CD4-positive, CD25-positive, alpha-beta regulatory T cell (primary cell): ENCODE results near the gene MTIF3. TPM values are rescaled to one million over a fixed set of nuclear protein-coding genes. Genes with fewer than 3 reads are reported as not detected.

ENCODE experiments used
- ATAC-seq, 2 donors: fragments of 150-1000 bp; cut with Tn5 transposase; one replicate each; pipeline ENCODE4 v1.10.0; 2021; ENCODE audit warnings: low read depth in 2 of 2, moderate number of reproducible peaks in 2 of 2, moderate library complexity in 1 of 2
- DNase-seq, 3 donors: peaks; one replicate each; pipeline versions ENCODE4 v3.0.0 to v3.0.0-alpha.2; 2012 to 2022; ENCODE audit warnings: mixed read lengths in 1 of 3
- H3K27ac ChIP-seq: one replicate; pipeline ENCODE4 v1.7.0; 2013; ENCODE audit warnings: mild to moderate bottlenecking, low read length; ENCODE audit not compliant: insufficient read depth, poor library complexity, severe bottlenecking
- H3K27me3 ChIP-seq: one replicate; pipeline ENCODE4 v1.7.0; 2013; ENCODE audit warnings: low read length; ENCODE audit not compliant: control insufficient read depth, insufficient read depth
- H3K36me3 ChIP-seq: one replicate; pipeline ENCODE4 v1.7.0; 2013; ENCODE audit warnings: mild to moderate bottlenecking, low read length, moderate library complexity; ENCODE audit not compliant: control insufficient read depth, insufficient read depth
- H3K4me1 ChIP-seq: 2 replicates; pipeline ENCODE4 v1.7.0; 2013; ENCODE audit warnings: mild to moderate bottlenecking, low read length; ENCODE audit not compliant: insufficient read depth, control insufficient read depth, poor library complexity, severe bottlenecking
- H3K4me3 ChIP-seq: one replicate; pipeline ENCODE4 v1.7.0; 2013; ENCODE audit warnings: low read depth, mild to moderate bottlenecking, low read length, moderate library complexity
- H3K9me3 ChIP-seq, 2 experiments: 1 replicate in 1 of 2; 2 replicates in 1 of 2; pipeline ENCODE4 v1.7.0; 2013; ENCODE audit warnings: low read length in 2 of 2, mild to moderate bottlenecking in 1 of 2, moderate library complexity in 1 of 2; ENCODE audit not compliant: control insufficient read depth in 2 of 2
- H3K27ac Mint-ChIP-seq, 3 donors: one replicate each; pipeline ENCODE4 v1.8.0; 2020 to 2022; ENCODE audit warnings: mild to moderate bottlenecking in 3 of 3, mixed read lengths in 3 of 3, moderate library complexity in 2 of 3
- H3K27me3 Mint-ChIP-seq: one replicate; pipeline ENCODE4 v1.8.0; 2022; ENCODE audit warnings: mild to moderate bottlenecking, mixed read lengths
- H3K36me3 Mint-ChIP-seq: one replicate; pipeline ENCODE4 v1.8.0; 2020; ENCODE audit warnings: mixed read lengths
- H3K4me1 Mint-ChIP-seq, 4 donors: one replicate each; pipeline ENCODE4 v1.8.0; 2020 to 2022; ENCODE audit warnings: mixed read lengths in 4 of 4, mild to moderate bottlenecking in 1 of 4
- H3K4me3 Mint-ChIP-seq, 4 donors: one replicate each; pipeline ENCODE4 v1.8.0; 2020 to 2022; ENCODE audit warnings: mild to moderate bottlenecking in 4 of 4, mixed read lengths in 4 of 4, moderate library complexity in 3 of 4
- H3K9me3 Mint-ChIP-seq, 7 donors: one replicate each; pipeline ENCODE4 v1.8.0; 2020 to 2022; ENCODE audit warnings: mixed read lengths in 7 of 7, mild to moderate bottlenecking in 3 of 7, moderate library complexity in 2 of 7
- polyA plus RNA-seq, 4 donors: library from polyadenylated mRNA; unstranded; fragments of 300-500 nt; fragmentation: Illumina TruSeq; gene quantifications; one replicate each; pipeline ENCODE4 v1.2.3, GENCODE V29; 2021
- total RNA-seq: library from RNA; stranded (reverse); gene quantifications from one replicate; pipeline ENCODE4 v1.2.3, GENCODE V29; 2022

MTIF3 gene
- total and polyA plus RNA-seq, 5 donors from 2014 or later, result 48.9 to 114 (median 97.7) TPM

GRCh38 chr13:27487776-27488175 is 37.4 kb upstream of the MTIF3 start:
- Histone ChIP-seq H3K27me3 (peaks cover 2% of the 10 kb centered on the region), H3K36me3 (no peaks in the 10 kb centered on the region), H3K9me3 (no peaks in the 10 kb centered on the region), H3K27ac (no peak overlapping the region), H3K4me1 (no peaks in the 10 kb centered on the region), H3K4me3 (no peak overlapping the region)
- Mint-ChIP-seq H3K36me3 (no peaks in the 10 kb centered on the region), H3K4me1 (peaks cover 3 to 4% (median 4%) of the 10 kb centered on the region in 4 donors), H3K9me3 (no peaks in the 10 kb centered on the region), H3K27me3 (peaks cover 20% of the 10 kb centered on the region), H3K27ac (no peak overlapping the region), H3K4me3 (no peak overlapping the region)
- no peak for DNase-seq
- ATAC-seq, result no peak

GRCh38 chr13:27483421-27483820 is 33.1 kb upstream of the MTIF3 start:
- no peaks in the 10 kb centered on the region for H3K9me3 ChIP-seq
- H3K9me3 Mint-ChIP-seq, result peaks cover 0 to 9% (median 1%) of the 10 kb centered on the region in 7 donors
- peaks cover 2% of the 10 kb centered on the region for H3K4me1 ChIP-seq
- no peak overlapping the region for H3K4me3 Mint-ChIP-seq
- H3K27me3 Mint-ChIP-seq, result peaks cover 16% of the 10 kb centered on the region
- H3K4me1 Mint-ChIP-seq, result peaks cover 4 to 15% (median 6%) of the 10 kb centered on the region in 4 donors
- no peak overlapping the region for H3K4me3 ChIP-seq
- no peaks in the 10 kb centered on the region for H3K36me3 ChIP-seq
- DNase-seq (no peak), ATAC-seq (peak in 1 of 2 donors; percentile 7)
- H3K27ac ChIP-seq, result no peak overlapping the region
- H3K27ac Mint-ChIP-seq, result no peak overlapping the region
- no peaks in the 10 kb centered on the region for H3K36me3 Mint-ChIP-seq
- H3K27me3 ChIP-seq, result peaks cover 2% of the 10 kb centered on the region

GRCh38 chr13:27482983-27483382 is 32.6 kb upstream of the MTIF3 start:
- peaks cover 7% of the 10 kb centered on the region for H3K4me1 ChIP-seq

GRCh38 chr13:27481766-27482165 is 31.4 kb upstream of the MTIF3 start:
- Mint-ChIP-seq H3K27ac (no peak overlapping the region), H3K9me3 (peaks cover 0 to 9% (median 1%) of the 10 kb centered on the region in 7 donors), H3K4me1 (peaks cover 18 to 29% (median 21%) of the 10 kb centered on the region in 4 donors), H3K27me3 (peaks cover 13% of the 10 kb centered on the region), H3K36me3 (no peaks in the 10 kb centered on the region), H3K4me3 (peak overlapping the region in 1 of 4 donors; percentile 43)
- no peaks in the 10 kb centered on the region for H3K9me3 ChIP-seq
- no peak for ATAC-seq
- peak in 1 of 3 donors; percentile 26 for DNase-seq
- no peaks in the 10 kb centered on the region for H3K36me3 ChIP-seq
- H3K4me3 ChIP-seq, result no peak overlapping the region
- peaks cover 2% of the 10 kb centered on the region for H3K27me3 ChIP-seq
- H3K4me1 ChIP-seq, result peaks cover 19% of the 10 kb centered on the region
- H3K27ac ChIP-seq, result no peak overlapping the region

More at GRCh38 chr13:27482983-27483382, 32.6 kb upstream of the MTIF3 start:
- Histone ChIP-seq H3K27me3 (peaks cover 2% of the 10 kb centered on the region), H3K9me3 (no peaks in the 10 kb centered on the region), H3K27ac (no peak overlapping the region), H3K4me3 (no peak overlapping the region), H3K36me3 (no peaks in the 10 kb centered on the region)
- Mint-ChIP-seq H3K27ac (peak overlapping the region in 1 of 3 donors; percentile 48), H3K9me3 (peaks cover 0 to 9% (median 1%) of the 10 kb centered on the region in 7 donors), H3K4me1 (peaks cover 9 to 19% (median 9%) of the 10 kb centered on the region in 4 donors), H3K4me3 (peak overlapping the region in 1 of 4 donors; percentile 12), H3K36me3 (no peaks in the 10 kb centered on the region), H3K27me3 (peaks cover 13% of the 10 kb centered on the region)
- peak; percentile 84 to 85 for ATAC-seq
- peak in 1 of 3 donors; percentile 53 for DNase-seq

GRCh38 chr13:27476943-27477703 is 26.8 kb upstream of the MTIF3 start:
- Mint-ChIP-seq H3K27me3 (no peaks in the 10 kb centered on the region), H3K4me1 (peaks cover 10 to 30% (median 17%) of the 10 kb centered on the region in 4 donors), H3K4me3 (peak overlapping the region; percentile 40 to 78 (median 70)), H3K9me3 (peaks cover 0 to 5% (median 1%) of the 10 kb centered on the region in 7 donors), H3K36me3 (no peaks in the 10 kb centered on the region), H3K27ac (peak overlapping the region; percentile 85 to 96 (median 93))
- Histone ChIP-seq H3K27ac (peak overlapping the region; percentile 36), H3K9me3 (no peaks in the 10 kb centered on the region), H3K36me3 (no peaks in the 10 kb centered on the region), H3K27me3 (no peaks in the 10 kb centered on the region), H3K4me3 (peak overlapping the region; percentile 73), H3K4me1 (peaks cover 20% of the 10 kb centered on the region)
- ATAC-seq (peak; percentile 65 to 81), DNase-seq (peak in 2 of 3 donors; percentile 56 to 71)

GRCh38 chr13:27474751-27475268 is 24.4 kb upstream of the MTIF3 start:
- Mint-ChIP-seq H3K9me3 (no peaks in the 10 kb centered on the region), H3K36me3 (no peaks in the 10 kb centered on the region), H3K4me3 (no peak overlapping the region), H3K4me1 (peaks cover 10 to 24% (median 17%) of the 10 kb centered on the region in 4 donors), H3K27ac (peak overlapping the region in 2 of 3 donors; percentile 74 to 75), H3K27me3 (peaks cover 6% of the 10 kb centered on the region)
- H3K27me3 ChIP-seq, result no peaks in the 10 kb centered on the region
- DNase-seq (no peak), ATAC-seq (no peak)
- H3K4me3 ChIP-seq, result no peak overlapping the region
- H3K36me3 ChIP-seq, result no peaks in the 10 kb centered on the region
- no peaks in the 10 kb centered on the region for H3K9me3 ChIP-seq
- no peak overlapping the region for H3K27ac ChIP-seq
- peaks cover 20% of the 10 kb centered on the region for H3K4me1 ChIP-seq

GRCh38 chr13:27472941-27473340 is 22.6 kb upstream of the MTIF3 start:
- no peaks in the 10 kb centered on the region for H3K9me3 Mint-ChIP-seq
- no peak overlapping the region for H3K4me3 Mint-ChIP-seq
- peaks cover 6% of the 10 kb centered on the region for H3K27me3 Mint-ChIP-seq
- no peak for DNase-seq
- no peak for ATAC-seq
- Histone ChIP-seq H3K9me3 (no peaks in the 10 kb centered on the region), H3K36me3 (no peaks in the 10 kb centered on the region), H3K4me3 (no peak overlapping the region), H3K4me1 (peaks cover 13% of the 10 kb centered on the region), H3K27me3 (no peaks in the 10 kb centered on the region), H3K27ac (no peak overlapping the region)
- H3K4me1 Mint-ChIP-seq, result peaks cover 8 to 16% (median 13%) of the 10 kb centered on the region in 4 donors
- no peaks in the 10 kb centered on the region for H3K36me3 Mint-ChIP-seq
- peak overlapping the region in 1 of 3 donors; percentile 47 for H3K27ac Mint-ChIP-seq
